Naive thymus-derived CD4-positive, alpha-beta T cell (primary cell): Measurements from ENCODE around the gene TRMT2A. TPM values are rescaled to one million over a fixed set of nuclear protein-coding genes. Genes with fewer than 3 reads are reported as not detected.
A peak's percentile ranks its signal among the peaks of the same experiment; 100 is the strongest.

Experiments used
- ATAC-seq: fragments of 150-1000 bp; cut with Tn5 transposase; 2 replicates; pipeline ENCODE4 v1.10.0; 2021; ENCODE audit warnings: mild to moderate bottlenecking, moderate library complexity
- CTCF ChIA-PET: fragments of 350-600 bp; sonication (Branson Sonifier 250); formaldehyde crosslinking; loops from one replicate; lab custom pipeline; 2021; ENCODE audit warnings: antibody characterized with exemption; lab: Charles Lee
- POLR2A ChIA-PET: fragments of 350-600 bp; sonication (Branson Sonifier 250); formaldehyde crosslinking; loops from one replicate; lab custom pipeline; 2021; ENCODE audit warnings: antibody characterized with exemption, inconsistent platforms; lab: Charles Lee
- DNase-seq, 9 donors: peaks; one replicate each; pipeline versions ENCODE4 v3.0.0 to v3.0.0-alpha.2; 2020 to 2022; ENCODE audit warnings: mixed read lengths in 1 of 9
- H3K27ac ChIP-seq: one replicate; pipeline ENCODE4 v1.7.0; 2013; ENCODE audit warnings: mild to moderate bottlenecking, low read depth, low read length, moderate library complexity
- H3K27me3 ChIP-seq, 2 donors: one replicate each; pipeline ENCODE4 v1.7.0; 2013; ENCODE audit warnings: low read length in 2 of 2, mild to moderate bottlenecking in 2 of 2, moderate library complexity in 2 of 2; ENCODE audit not compliant: control insufficient read depth in 2 of 2, insufficient read depth in 2 of 2
- H3K36me3 ChIP-seq, 3 experiments: 1 replicate in 2 of 3; 2 replicates in 1 of 3; pipeline ENCODE4 v1.7.0; 2013; ENCODE audit warnings: low read length in 3 of 3, mild to moderate bottlenecking in 3 of 3, moderate library complexity in 1 of 3; ENCODE audit not compliant: insufficient read depth in 3 of 3, control insufficient read depth in 2 of 3
- H3K4me1 ChIP-seq, 2 donors: one replicate each; pipeline ENCODE4 v1.7.0; 2013; ENCODE audit warnings: low read length in 2 of 2, mild to moderate bottlenecking in 2 of 2, moderate library complexity in 1 of 2; ENCODE audit not compliant: control insufficient read depth in 2 of 2, insufficient read depth in 2 of 2
- H3K4me3 ChIP-seq: 2 replicates; pipeline ENCODE4 v1.7.0; 2013; ENCODE audit warnings: mild to moderate bottlenecking, low read length
- H3K9me3 ChIP-seq, 3 experiments: 1 replicate in 2 of 3; 2 replicates in 1 of 3; pipeline ENCODE4 v1.7.0; 2013; ENCODE audit warnings: low read length in 3 of 3; ENCODE audit not compliant: control insufficient read depth in 2 of 3
- H3K27ac Mint-ChIP-seq, 9 donors: one replicate each; pipeline ENCODE4 v1.8.0; 2020 to 2022; ENCODE audit warnings: mixed read lengths in 9 of 9, mild to moderate bottlenecking in 8 of 9, moderate library complexity in 5 of 9, inconsistent platforms in 2 of 9
- H3K27me3 Mint-ChIP-seq, 5 donors: one replicate each; pipeline ENCODE4 v1.8.0; 2021 to 2022; ENCODE audit warnings: mixed read lengths in 5 of 5, mild to moderate bottlenecking in 1 of 5
- H3K36me3 Mint-ChIP-seq, 5 donors: one replicate each; pipeline ENCODE4 v1.8.0; 2020 to 2022; ENCODE audit warnings: mixed read lengths in 5 of 5, mild to moderate bottlenecking in 3 of 5, inconsistent platforms in 1 of 5
- H3K4me1 Mint-ChIP-seq, 7 donors: one replicate each; pipeline ENCODE4 v1.8.0; 2020 to 2022; ENCODE audit warnings: mixed read lengths in 7 of 7, mild to moderate bottlenecking in 3 of 7, inconsistent platforms in 1 of 7
- H3K4me3 Mint-ChIP-seq, 10 donors: one replicate each; pipeline ENCODE4 v1.8.0; 2020 to 2022; ENCODE audit warnings: mild to moderate bottlenecking in 10 of 10, mixed read lengths in 10 of 10, moderate library complexity in 6 of 10, inconsistent platforms in 2 of 10
- H3K9me3 Mint-ChIP-seq, 11 donors: one replicate each; pipeline ENCODE4 v1.8.0; 2020 to 2022; ENCODE audit warnings: mixed read lengths in 11 of 11, mild to moderate bottlenecking in 4 of 11, inconsistent platforms in 1 of 11, moderate library complexity in 1 of 11
- intact Hi-C, 2 donors: fragments of 100-400 bp; cut with micrococcal nuclease; formaldehyde crosslinking; loops; one replicate each; pipeline ENCODE4 v1.15.1; 2023
- polyA plus RNA-seq, 2 donors: library from polyadenylated mRNA; unstranded; fragments of 300-500 nt; fragmentation: Illumina TruSeq; gene quantifications; one replicate each; pipeline ENCODE4 v1.2.3, GENCODE V29; 2021
- total RNA-seq, 6 experiments: library from RNA in 5 of 6; stranded (reverse) in 5 of 6; gene quantifications; 1 replicate in 5 of 6; 2 replicates in 1 of 6; pipeline ENCODE4 v1.2.3 and lab custom pipeline; 2021 to 2026

TRMT2A gene
- total and polyA plus RNA-seq, 7 experiments from 2014 or later: 30.0 to 134 (median 94.7) TPM

DNA sequence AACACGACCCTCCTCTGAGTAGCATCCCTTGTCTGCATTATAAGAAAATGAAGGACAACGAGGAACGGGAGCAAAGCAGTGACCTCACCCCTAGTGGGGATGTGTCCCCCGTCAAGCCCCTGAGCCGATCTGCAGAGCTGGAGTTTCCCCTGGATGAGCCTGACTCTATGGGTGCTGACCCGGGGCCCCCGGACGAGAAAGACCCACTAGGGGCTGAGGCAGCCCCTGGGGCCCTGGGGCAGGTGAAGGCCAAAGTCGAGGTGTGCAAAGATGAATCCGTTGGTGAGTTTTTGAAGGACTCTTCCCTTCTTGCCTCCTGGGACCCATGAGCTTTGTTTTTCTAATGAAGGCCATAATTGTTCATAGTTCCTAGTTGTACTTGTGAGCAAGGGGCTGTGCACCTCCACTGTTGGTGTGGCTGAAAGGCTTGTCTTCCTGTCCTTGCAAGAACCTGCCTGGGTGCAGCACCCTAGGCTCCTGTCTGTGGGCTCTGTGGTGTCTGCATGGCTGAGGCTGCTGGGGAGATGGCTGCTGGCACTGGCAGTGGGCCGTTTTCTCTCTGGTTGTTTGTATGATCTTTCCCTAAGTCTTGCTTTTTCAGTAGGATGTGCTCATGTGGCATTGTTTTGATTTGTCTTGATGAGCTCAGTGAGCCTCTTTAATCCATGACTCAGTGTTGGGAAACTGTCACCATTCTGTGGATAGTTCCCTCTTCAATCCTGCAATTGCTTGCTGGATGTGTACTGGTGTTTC is 26.9 kb downstream of the TRMT2A start:
- H3K36me3 Mint-ChIP-seq: peaks cover 16 to 84% (median 36%) of the 10 kb centered on the region in 5 donors
- no peaks in the 10 kb centered on the region for H3K9me3 ChIP-seq
- H3K27ac Mint-ChIP-seq: peak overlapping the region in 1 of 9 donors; percentile 3
- ChIA-PET CTCF (no interaction called here), POLR2A (no interaction called here)
- ATAC-seq (no peak), DNase-seq (no peak)
- H3K9me3 Mint-ChIP-seq: no peaks in the 10 kb centered on the region
- no peak overlapping the region for H3K4me3 Mint-ChIP-seq
- H3K4me1 Mint-ChIP-seq: peaks cover 0 to 27% (median 8%) of the 10 kb centered on the region in 7 donors
- peaks cover 0 to 65% of the 10 kb centered on the region in 2 donors for H3K4me1 ChIP-seq
- no peak overlapping the region for H3K4me3 ChIP-seq
- H3K27me3 Mint-ChIP-seq: no peaks in the 10 kb centered on the region
- peaks cover 16 to 97% (median 36%) of the 10 kb centered on the region in 3 experiments for H3K36me3 ChIP-seq
- no peaks in the 10 kb centered on the region for H3K27me3 ChIP-seq
- H3K27ac ChIP-seq: no peak overlapping the region
- intact Hi-C loops: no loop called here

- ChIA-PET POLR2A (no interaction called here), CTCF (interaction anchor here (0.9 kb wide), 1 partner anchor 10 kb away, joined by 3 read pairs; no protein-coding TSS in a partner anchor)
- Histone ChIP-seq H3K36me3 (peaks cover 16 to 90% (median 29%) of the 10 kb centered on the region in 3 experiments), H3K27me3 (no peaks in the 10 kb centered on the region), H3K4me3 (no peak overlapping the region), H3K9me3 (no peaks in the 10 kb centered on the region), H3K27ac (no peak overlapping the region), H3K4me1 (peaks cover 0 to 65% of the 10 kb centered on the region in 2 donors)
- Mint-ChIP-seq H3K27me3 (no peaks in the 10 kb centered on the region), H3K4me1 (peaks cover 4 to 31% (median 13%) of the 10 kb centered on the region in 7 donors), H3K36me3 (peaks cover 16 to 78% (median 36%) of the 10 kb centered on the region in 5 donors), H3K9me3 (peaks cover 0 to 1% (median 0%) of the 10 kb centered on the region in 11 donors), H3K4me3 (no peak overlapping the region), H3K27ac (peak overlapping the region in 3 of 9 donors; percentile 3 to 51 (median 29))
- ATAC-seq (no peak), DNase-seq (no peak)
- intact Hi-C loops: no loop called here
These were observed 27.6 kb downstream of the TRMT2A start for GRCh38 chr22:20089226-20089976.

DNA sequence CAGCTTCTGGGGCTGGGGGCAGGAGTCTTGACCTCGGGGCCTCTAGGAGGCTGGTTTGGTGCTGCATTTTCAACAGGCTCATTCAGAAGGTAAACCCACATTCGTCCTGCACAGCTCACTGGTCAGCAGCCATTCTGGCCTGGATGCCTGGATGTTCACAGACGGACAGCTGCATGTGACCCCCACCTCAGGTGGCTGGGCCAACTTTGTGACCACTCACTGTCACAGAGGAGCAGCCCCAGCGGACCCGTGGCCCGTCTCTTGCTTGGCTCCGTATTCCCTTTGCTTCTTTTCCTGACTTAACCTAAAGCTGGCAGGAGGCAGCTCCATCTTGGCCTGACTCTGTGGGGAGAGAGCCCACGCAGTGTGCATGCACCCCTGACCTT is 28.8 kb downstream of the TRMT2A start:
- CTCF ChIA-PET: interaction anchor here (0.7 to 0.9 kb wide), 2 partner anchors 9 to 1866 kb away, joined by 3 read pairs; no protein-coding TSS in a partner anchor
- DNase-seq (no peak), ATAC-seq (no peak)
- H3K27me3 Mint-ChIP-seq: no peaks in the 10 kb centered on the region
- Histone ChIP-seq H3K27ac (no peak overlapping the region), H3K27me3 (no peaks in the 10 kb centered on the region), H3K36me3 (peaks cover 16 to 78% (median 26%) of the 10 kb centered on the region in 3 experiments), H3K4me3 (no peak overlapping the region), H3K9me3 (no peaks in the 10 kb centered on the region), H3K4me1 (peaks cover 5 to 60% of the 10 kb centered on the region in 2 donors)
- POLR2A ChIA-PET: no interaction called here
- H3K9me3 Mint-ChIP-seq: peaks cover 0 to 1% (median 0%) of the 10 kb centered on the region in 11 donors
- intact Hi-C loops: no loop called here
- no peak overlapping the region for H3K27ac Mint-ChIP-seq
- no peak overlapping the region for H3K4me3 Mint-ChIP-seq
- H3K4me1 Mint-ChIP-seq: peaks cover 15 to 34% (median 25%) of the 10 kb centered on the region in 7 donors
- H3K36me3 Mint-ChIP-seq: peaks cover 16 to 70% (median 30%) of the 10 kb centered on the region in 5 donors

DNA sequence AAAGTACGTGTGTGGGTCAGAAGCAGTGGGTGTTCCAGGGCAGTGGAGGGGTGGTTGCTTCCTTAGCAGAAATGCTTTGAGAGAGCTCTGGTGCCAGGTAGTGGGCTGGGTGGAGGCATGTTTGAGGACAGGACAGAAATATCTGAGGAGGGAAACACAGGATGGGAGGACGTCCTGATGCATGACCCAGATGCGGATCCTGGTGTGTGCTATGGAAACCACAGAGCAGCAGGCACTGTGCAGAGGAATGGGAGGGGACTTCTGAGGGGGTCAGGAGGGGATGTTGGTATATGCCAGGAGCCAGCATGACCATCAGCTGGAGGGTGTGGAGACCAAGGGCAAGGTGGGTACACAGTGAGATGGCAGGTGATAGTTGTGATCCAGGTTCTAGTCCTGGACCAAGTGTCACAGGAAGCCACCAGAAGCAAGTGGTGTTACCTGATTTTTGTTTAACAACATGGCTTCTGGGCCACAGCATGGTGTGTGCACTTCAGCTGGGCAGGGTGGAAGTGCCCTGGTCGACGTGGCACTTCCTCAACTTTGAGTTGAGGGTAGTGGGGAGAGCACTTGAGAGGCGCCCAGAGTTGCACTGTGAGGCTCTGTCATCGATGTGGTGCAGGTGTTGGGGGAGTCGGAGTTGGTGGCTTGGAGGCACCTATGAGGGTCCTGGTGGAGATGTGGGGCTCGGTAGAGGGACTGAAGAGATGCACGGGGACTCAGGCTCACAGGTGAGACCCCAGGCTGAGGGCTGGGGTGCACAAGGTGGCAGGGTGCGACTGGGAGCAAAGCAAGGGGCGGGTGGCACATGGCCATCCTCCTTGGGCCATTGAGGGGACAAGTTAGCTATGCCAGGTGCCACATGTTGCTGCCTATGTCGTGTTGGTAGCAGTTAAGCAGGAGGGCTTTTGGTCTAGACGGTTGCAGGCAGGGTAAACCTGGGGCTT is 29.4 kb downstream of the TRMT2A start:
- H3K27ac Mint-ChIP-seq: peak overlapping the region in 1 of 9 donors; percentile 70
- ChIA-PET CTCF (interaction anchor here (0.7 kb wide), 1 partner anchor 1866 kb away, joined by 3 read pairs; no protein-coding TSS in a partner anchor), POLR2A (no interaction called here)
- H3K36me3 ChIP-seq: peaks cover 16 to 72% (median 26%) of the 10 kb centered on the region in 3 experiments
- H3K36me3 Mint-ChIP-seq: peaks cover 16 to 67% (median 30%) of the 10 kb centered on the region in 5 donors
- H3K27me3 Mint-ChIP-seq: no peaks in the 10 kb centered on the region
- H3K27ac ChIP-seq: no peak overlapping the region
- peaks cover 0 to 1% (median 0%) of the 10 kb centered on the region in 11 donors for H3K9me3 Mint-ChIP-seq
- no peaks in the 10 kb centered on the region for H3K9me3 ChIP-seq
- H3K27me3 ChIP-seq: no peaks in the 10 kb centered on the region
- H3K4me3 ChIP-seq: no peak overlapping the region
- ATAC-seq (peak; percentile 47), DNase-seq (no peak)
- H3K4me3 Mint-ChIP-seq: no peak overlapping the region
- intact Hi-C loops: no loop called here
- peaks cover 12 to 53% of the 10 kb centered on the region in 2 donors for H3K4me1 ChIP-seq
- peaks cover 22 to 40% (median 31%) of the 10 kb centered on the region in 7 donors for H3K4me1 Mint-ChIP-seq

DNA sequence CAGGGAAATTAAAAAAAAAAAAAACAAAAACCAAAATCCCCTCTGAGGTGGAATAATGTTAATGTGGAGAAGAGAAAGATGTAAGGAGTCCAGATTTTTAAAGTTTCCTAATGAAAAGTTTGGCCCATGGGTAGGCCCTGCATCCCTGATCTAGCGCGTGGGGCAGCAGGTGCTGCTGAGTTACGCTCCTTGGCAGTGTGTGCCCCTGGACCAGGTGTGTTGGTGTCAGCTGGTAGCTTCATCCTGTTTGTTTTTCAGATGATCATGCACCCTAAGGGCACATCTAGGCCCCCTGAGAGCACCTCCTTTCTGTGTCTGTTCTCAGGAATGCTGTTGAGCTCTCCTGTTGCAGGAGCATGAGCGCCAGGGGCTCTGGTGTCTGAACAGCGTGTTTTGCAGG is 30.3 kb downstream of the TRMT2A start:
- H3K4me3 Mint-ChIP-seq: no peak overlapping the region
- H3K4me3 ChIP-seq: no peak overlapping the region
- no peak overlapping the region for H3K27ac ChIP-seq
- no peaks in the 10 kb centered on the region for H3K27me3 ChIP-seq
- ATAC-seq (no peak), DNase-seq (no peak)
- peaks cover 17 to 59% (median 30%) of the 10 kb centered on the region in 5 donors for H3K36me3 Mint-ChIP-seq
- no peaks in the 10 kb centered on the region for H3K27me3 Mint-ChIP-seq
- H3K27ac Mint-ChIP-seq: peak overlapping the region in 1 of 9 donors; percentile 26
- peaks cover 16 to 64% (median 24%) of the 10 kb centered on the region in 3 experiments for H3K36me3 ChIP-seq
- peaks cover 12 to 47% of the 10 kb centered on the region in 2 donors for H3K4me1 ChIP-seq
- H3K4me1 Mint-ChIP-seq: peaks cover 26 to 44% (median 36%) of the 10 kb centered on the region in 7 donors
- ChIA-PET CTCF (no interaction called here), POLR2A (no interaction called here)
- H3K9me3 Mint-ChIP-seq: peaks cover 0 to 1% (median 0%) of the 10 kb centered on the region in 11 donors
- intact Hi-C loops: no loop called here
- H3K9me3 ChIP-seq: no peaks in the 10 kb centered on the region
